GM19025 (cell line): ENCODE results near the gene TALDO1.

Experiments
- ATAC-seq: cut with Tn5 transposase; IDR thresholded peaks from one replicate; pipeline ENCODE4 v1.9.1; 2021; ENCODE audit warnings: mild to moderate bottlenecking, low read depth, moderate library complexity; ENCODE audit not compliant: unreplicated experiment

Gene TALDO1

GRCh38 chr11:794766-795633 lies 47.7 kb downstream of the TALDO1 start:
- ATAC-seq = no peak

GRCh38 chr11:795634-796564 lies 48.6 kb downstream of the TALDO1 start:
- no peak for ATAC-seq

GRCh38 chr11:796565-797295 lies 49.5 kb downstream of the TALDO1 start:
- no peak for ATAC-seq

- ATAC-seq = peak; percentile 38
These were observed 50.2 kb downstream of the TALDO1 start for GRCh38 chr11:797296-798092.

- peak; percentile 65 for ATAC-seq
These were observed 50.9 kb downstream of the TALDO1 start, which contains the start of gene SLC25A22 for GRCh38 chr11:798093-798713. Gene SLC25A22 (minus strand): TSS chr11:798281. CDS start chr11:795006, 3,275 bp downstream.

GRCh38 chr11:799641-800316 lies 52.5 kb downstream of the TALDO1 start:
- ATAC-seq = no peak

- ATAC-seq = no peak
These were observed 53.2 kb downstream of the TALDO1 start for GRCh38 chr11:800473-800872.

GRCh38 chr11:801097-801780 lies 54.0 kb downstream of the TALDO1 start:
- no peak for ATAC-seq

- no peak for ATAC-seq
These were observed 54.9 kb downstream of the TALDO1 start for GRCh38 chr11:802018-802617.

GRCh38 chr11:802693-803466 lies 55.6 kb downstream of the TALDO1 start:
- no peak for ATAC-seq

- no peak for ATAC-seq
These were observed 56.1 kb downstream of the TALDO1 start for GRCh38 chr11:803467-803742.

- no peak for ATAC-seq
These were observed 56.7 kb downstream of the TALDO1 start for GRCh38 chr11:803770-804598.

GRCh38 chr11:804599-804964 lies 57.3 kb downstream of the TALDO1 start:
- ATAC-seq = no peak

- ATAC-seq = no peak
These were observed 61.4 kb downstream of the TALDO1 start for GRCh38 chr11:808427-809286.

- peak; percentile 66 for ATAC-seq
These were observed 62.2 kb downstream of the TALDO1 start, which contains the start of gene RPLP2 for GRCh38 chr11:809287-810039. Gene RPLP2 (plus strand): TSS chr11:809967. CDS start chr11:810235, 268 bp downstream.
